Measurements from ENCODE around the gene NPC1L1.

- TF ChIP-seq CTCF (IDR thresholded peaks at IDR 0.05) (no peak), CREB1 (CRISPR knock-in tag; IDR thresholded peaks at IDR 0.05) (no peak), IRF1 (CRISPR knock-in tag; IDR thresholded peaks at IDR 0.05) (no peak), ATF3 (CRISPR knock-in tag; conservative IDR thresholded peaks at IDR 0.05) (no peak), SP1 (CRISPR knock-in tag; conservative IDR thresholded peaks at IDR 0.05) (no peak), STAT6 (CRISPR knock-in tag; conservative IDR thresholded peaks at IDR 0.05; ENCODE audit: low read depth) (no peak), MYBL2 (CRISPR knock-in tag; IDR thresholded peaks at IDR 0.05) (no peak), JUN (CRISPR knock-in tag; IDR thresholded peaks at IDR 0.05) (no peak), HMGXB4 (CRISPR knock-in tag; IDR thresholded peaks at IDR 0.05) (no peak), ZNF512 (CRISPR knock-in tag; IDR thresholded peaks at IDR 0.05; ENCODE audit: borderline replicate concordance) (no peak), IRF2 (CRISPR knock-in tag; IDR thresholded peaks at IDR 0.05; ENCODE audit: borderline replicate concordance, low read depth) (no peak)
- TF ChIP-seq, protein P1, sequence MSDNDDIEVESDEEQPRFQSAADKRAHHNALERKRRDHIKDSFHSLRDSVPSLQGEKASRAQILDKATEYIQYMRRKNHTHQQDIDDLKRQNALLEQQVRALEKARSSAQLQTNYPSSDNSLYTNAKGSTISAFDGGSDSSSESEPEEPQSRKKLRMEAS (CRISPR knock-in tag; IDR thresholded peaks at IDR 0.05) = no peak
- TF ChIP-seq, protein P2, sequence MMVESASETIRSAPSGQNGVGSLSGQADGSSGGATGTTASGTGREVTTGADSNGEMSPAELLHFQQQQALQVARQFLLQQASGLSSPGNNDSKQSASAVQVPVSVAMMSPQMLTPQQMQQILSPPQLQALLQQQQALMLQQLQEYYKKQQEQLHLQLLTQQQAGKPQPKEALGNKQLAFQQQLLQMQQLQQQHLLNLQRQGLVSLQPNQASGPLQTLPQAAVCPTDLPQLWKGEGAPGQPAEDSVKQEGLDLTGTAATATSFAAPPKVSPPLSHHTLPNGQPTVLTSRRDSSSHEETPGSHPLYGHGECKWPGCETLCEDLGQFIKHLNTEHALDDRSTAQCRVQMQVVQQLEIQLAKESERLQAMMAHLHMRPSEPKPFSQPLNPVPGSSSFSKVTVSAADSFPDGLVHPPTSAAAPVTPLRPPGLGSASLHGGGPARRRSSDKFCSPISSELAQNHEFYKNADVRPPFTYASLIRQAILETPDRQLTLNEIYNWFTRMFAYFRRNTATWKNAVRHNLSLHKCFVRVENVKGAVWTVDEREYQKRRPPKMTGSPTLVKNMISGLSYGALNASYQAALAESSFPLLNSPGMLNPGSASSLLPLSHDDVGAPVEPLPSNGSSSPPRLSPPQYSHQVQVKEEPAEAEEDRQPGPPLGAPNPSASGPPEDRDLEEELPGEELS (CRISPR knock-in tag; IDR thresholded peaks at IDR 0.05) = no peak
- TF ChIP-seq, protein P3, sequence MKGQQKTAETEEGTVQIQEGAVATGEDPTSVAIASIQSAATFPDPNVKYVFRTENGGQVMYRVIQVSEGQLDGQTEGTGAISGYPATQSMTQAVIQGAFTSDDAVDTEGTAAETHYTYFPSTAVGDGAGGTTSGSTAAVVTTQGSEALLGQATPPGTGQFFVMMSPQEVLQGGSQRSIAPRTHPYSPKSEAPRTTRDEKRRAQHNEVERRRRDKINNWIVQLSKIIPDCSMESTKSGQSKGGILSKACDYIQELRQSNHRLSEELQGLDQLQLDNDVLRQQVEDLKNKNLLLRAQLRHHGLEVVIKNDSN (CRISPR knock-in tag; IDR thresholded peaks at IDR 0.05) = no peak
These were observed 8.3 kb upstream of the NPC1L1 start for GRCh38 chr7:44549457-44549856.
